Natural killer cell (primary cell): ENCODE measurements around the gene BCL2L2. TPM values are rescaled to one million over a fixed set of nuclear protein-coding genes. Genes with fewer than 3 reads are reported as not detected.
A peak's percentile ranks its signal among the peaks of the same experiment; 100 is the strongest.

Experiments
- ATAC-seq, 3 donors: fragments of 150-1000 bp in 2 of 3; fragments of 200-7000 bp in 1 of 3; cut with Tn5 transposase; 1 replicate in 1 of 3; 2 replicates in 2 of 3; pipeline ENCODE4 v1.10.0; 2021; ENCODE audit warnings: mild to moderate bottlenecking in 2 of 3, moderate library complexity in 2 of 3
- DNase-seq, 2 donors: peaks; one replicate each; pipeline versions ENCODE4 v3.0.0 to v3.0.0-alpha.2; 2013 to 2021; ENCODE audit warnings: mixed read lengths in 1 of 2
- H3K27ac ChIP-seq: one replicate; pipeline ENCODE4 v1.5.1; 2013; ENCODE audit warnings: mild to moderate bottlenecking, low read length
- H3K27me3 ChIP-seq: one replicate; pipeline ENCODE4 v1.6.1; 2013; ENCODE audit warnings: low read length; ENCODE audit not compliant: control insufficient read depth, insufficient read depth
- H3K36me3 ChIP-seq: one replicate; pipeline ENCODE4 v1.6.1; 2013; ENCODE audit warnings: low read length; ENCODE audit not compliant: control insufficient read depth, insufficient read depth
- H3K4me1 ChIP-seq: one replicate; pipeline ENCODE4 v1.6.1; 2013; ENCODE audit warnings: low read length; ENCODE audit not compliant: control insufficient read depth, insufficient read depth
- H3K4me3 ChIP-seq: one replicate; pipeline ENCODE4 v1.5.1; 2013; ENCODE audit warnings: low read length
- H3K9me3 ChIP-seq: one replicate; pipeline ENCODE4 v1.6.1; 2013; ENCODE audit warnings: low read length; ENCODE audit not compliant: control insufficient read depth, insufficient read depth
- H3K27ac Mint-ChIP-seq, 2 donors: one replicate each; pipeline ENCODE4 v1.8.0; 2022; ENCODE audit warnings: mild to moderate bottlenecking in 2 of 2, mixed read lengths in 2 of 2, moderate library complexity in 1 of 2
- H3K27me3 Mint-ChIP-seq, 2 donors: one replicate each; pipeline ENCODE4 v1.8.0; 2022; ENCODE audit warnings: low read depth in 2 of 2, mixed read lengths in 2 of 2
- H3K36me3 Mint-ChIP-seq: one replicate; pipeline ENCODE4 v1.8.0; 2022; ENCODE audit warnings: mixed read lengths
- H3K4me1 Mint-ChIP-seq, 2 donors: one replicate each; pipeline ENCODE4 v1.8.0; 2022; ENCODE audit warnings: mixed read lengths in 2 of 2
- H3K4me3 Mint-ChIP-seq: one replicate; pipeline ENCODE4 v1.8.0; 2022; ENCODE audit warnings: mild to moderate bottlenecking, moderate library complexity, mixed read lengths
- H3K9me3 Mint-ChIP-seq, 2 donors: one replicate each; pipeline ENCODE4 v1.8.0; 2022; ENCODE audit warnings: mixed read lengths in 2 of 2
- CTCF ChIP-seq: fragments of 200-600 bp; IDR thresholded peaks from one replicate; pipeline ENCODE4 v1.8.0; 2022; ENCODE audit warnings: antibody characterized with exemption
- WGBS: methylation state at CpG from one replicate; pipeline ENCODE4 v1.1.7; 2013; ENCODE audit warnings: missing lambda C conversion rate; ENCODE audit not compliant: insufficient coverage; 5-methylcytosine and 5-hydroxymethylcytosine counted together
- intact Hi-C: fragments of 100-400 bp; cut with micrococcal nuclease; formaldehyde crosslinking; loops from one replicate; pipeline ENCODE4 v1.14.2; 2022
- total RNA-seq, 4 donors: library from RNA; stranded (reverse); fragments of 120-200 nt in 1 of 4; gene quantifications; one replicate each; pipeline versions ENCODE4 v1.2.3 to v1.2.4, GENCODE V29; 2013 to 2022

Gene BCL2L2
- total RNA-seq, 3 donors from 2014 or later (not counting 1 experiment from before 2014, with no cell fraction given), result 13.8 to 25.3 (median 14.4) TPM

DNA sequence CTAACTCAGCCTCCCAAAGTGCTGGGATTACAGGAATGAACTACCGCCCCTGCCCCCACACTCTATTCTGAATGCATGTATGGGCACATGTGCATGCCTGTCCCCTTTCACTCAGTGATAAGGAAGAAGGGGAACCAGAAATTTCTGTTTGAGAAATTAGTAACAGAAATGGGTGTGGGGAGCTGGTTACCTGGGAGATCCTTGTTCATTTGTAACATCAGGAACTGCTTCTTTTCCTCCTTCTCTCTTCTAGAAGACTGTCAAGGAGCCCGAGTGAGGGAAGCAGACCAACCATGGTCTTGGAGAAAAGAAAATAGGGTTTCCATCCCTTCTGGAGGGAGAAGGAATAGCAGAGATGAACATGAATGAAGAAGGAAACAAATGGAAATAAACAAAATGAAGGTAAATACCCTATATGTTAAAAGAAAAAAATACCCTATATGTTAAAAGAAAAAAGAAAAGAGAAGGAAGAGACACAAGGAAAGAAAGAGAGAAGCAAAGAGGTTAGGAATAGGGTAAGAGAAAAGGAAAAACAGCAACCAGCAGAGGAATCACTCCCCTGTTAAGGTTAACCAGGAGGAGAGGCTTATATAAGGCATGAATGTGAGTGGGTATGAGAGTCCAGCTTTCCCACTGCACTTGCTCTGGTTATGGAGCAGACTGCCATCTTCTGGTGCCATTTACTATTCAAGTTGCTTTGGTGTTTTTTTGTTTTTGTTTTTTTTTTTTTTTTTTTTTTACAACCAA, 7.2 kb upstream of the BCL2L2 start:
- peak in 1 of 2 donors; percentile 70 for DNase-seq

GRCh38 chr14:23299986-23300686, 6.5 kb upstream of the BCL2L2 start:
- H3K4me1 Mint-ChIP-seq, result peaks cover 16 to 34% of the 10 kb centered on the region in 2 donors
- peak overlapping the region; percentile 92 for H3K4me3 Mint-ChIP-seq
- H3K9me3 Mint-ChIP-seq, result no peaks in the 10 kb centered on the region
- TF ChIP-seq CTCF, result no peak
- Histone ChIP-seq H3K9me3 (no peaks in the 10 kb centered on the region), H3K36me3 (peaks cover 15% of the 10 kb centered on the region), H3K27ac (peak overlapping the region; percentile 94), H3K4me3 (peak overlapping the region; percentile 77), H3K27me3 (no peaks in the 10 kb centered on the region), H3K4me1 (peaks cover 23% of the 10 kb centered on the region)
- no peaks in the 10 kb centered on the region for H3K36me3 Mint-ChIP-seq
- intact Hi-C loops, result loop anchor here (2.0 to 10.0 kb wide), 2 partner anchors 179 to 205 kb away; partner anchors contain the start of genes ACIN1 and C14orf119
- no peak for ATAC-seq
- 68% methylated on average over 10 of the region's 10 CpGs for WGBS
- DNase-seq, result peak in 1 of 2 donors; percentile 43
- H3K27me3 Mint-ChIP-seq, result no peaks in the 10 kb centered on the region
- H3K27ac Mint-ChIP-seq, result peak overlapping the region; percentile 92 to 99

More for the DNA sequence above, 7.2 kb upstream of the BCL2L2 start:
- ATAC-seq, result no peak
- Mint-ChIP-seq H3K9me3 (no peaks in the 10 kb centered on the region), H3K27ac (peak overlapping the region; percentile 92 to 99), H3K4me3 (peak overlapping the region; percentile 68), H3K27me3 (no peaks in the 10 kb centered on the region), H3K36me3 (no peaks in the 10 kb centered on the region), H3K4me1 (peaks cover 20 to 33% of the 10 kb centered on the region in 2 donors)
- TF ChIP-seq CTCF, result peak; percentile 15
- whole genome bisulfite sequencing, result 100% methylated on average over 1 of the region's 2 CpGs
- Histone ChIP-seq H3K4me3 (no peak overlapping the region), H3K4me1 (peaks cover 31% of the 10 kb centered on the region), H3K36me3 (peaks cover 15% of the 10 kb centered on the region), H3K27me3 (no peaks in the 10 kb centered on the region), H3K9me3 (no peaks in the 10 kb centered on the region), H3K27ac (no peak overlapping the region)
- intact Hi-C loops, result loop anchor here (2.0 kb wide), 1 partner anchor 179 kb away; no protein-coding TSS in a partner anchor

GRCh38 chr14:23300687-23301223, 5.9 kb upstream of the BCL2L2 start:
- peaks cover 23% of the 10 kb centered on the region for H3K4me1 ChIP-seq
- no peak for TF ChIP-seq CTCF
- H3K4me3 Mint-ChIP-seq, result peak overlapping the region; percentile 92
- H3K4me1 Mint-ChIP-seq, result peaks cover 14 to 34% of the 10 kb centered on the region in 2 donors
- intact Hi-C loops, result loop anchor here (1.0 to 10.0 kb wide), 4 partner anchors 14 to 206 kb away; partner anchors contain the start of genes ACIN1, C14orf119, HOMEZ and NGDN
- DNase-seq (peak in 1 of 2 donors; percentile 25), ATAC-seq (no peak)
- no peaks in the 10 kb centered on the region for H3K9me3 Mint-ChIP-seq
- no peaks in the 10 kb centered on the region for H3K27me3 ChIP-seq
- H3K27me3 Mint-ChIP-seq, result no peaks in the 10 kb centered on the region
- H3K36me3 Mint-ChIP-seq, result no peaks in the 10 kb centered on the region
- no peaks in the 10 kb centered on the region for H3K9me3 ChIP-seq
- peaks cover 15% of the 10 kb centered on the region for H3K36me3 ChIP-seq
- peak overlapping the region; percentile 94 for H3K27ac ChIP-seq
- WGBS, result 9% methylated on average over 12 of the region's 13 CpGs
- peak overlapping the region; percentile 92 to 99 for H3K27ac Mint-ChIP-seq
- peak overlapping the region; percentile 77 for H3K4me3 ChIP-seq
